Immature natural killer cell (primary cell): Measurements from ENCODE around the gene ARHGEF28. TPM values are rescaled to one million over a fixed set of nuclear protein-coding genes. Genes with fewer than 3 reads are reported as not detected.

Source experiments
- DNase-seq, 3 donors: peaks; one replicate each; pipeline ENCODE4 v3.0.0; 2022; ENCODE audit warnings: mixed read lengths in 1 of 3
- H3K27ac Mint-ChIP-seq, 6 donors: one replicate each; pipeline ENCODE4 v1.8.0; 2020; ENCODE audit warnings: mixed read lengths in 6 of 6, mild to moderate bottlenecking in 5 of 6, inconsistent platforms in 4 of 6, moderate library complexity in 3 of 6
- H3K27me3 Mint-ChIP-seq, 3 donors: one replicate each; pipeline ENCODE4 v1.8.0; 2020 to 2021; ENCODE audit warnings: low read depth in 3 of 3, mild to moderate bottlenecking in 3 of 3, mixed read lengths in 3 of 3, moderate library complexity in 3 of 3, inconsistent platforms in 1 of 3
- H3K36me3 Mint-ChIP-seq, 3 donors: one replicate each; pipeline ENCODE4 v1.8.0; 2020; ENCODE audit warnings: mixed read lengths in 3 of 3, inconsistent platforms in 2 of 3, mild to moderate bottlenecking in 2 of 3
- H3K4me1 Mint-ChIP-seq, 2 donors: one replicate each; pipeline ENCODE4 v1.8.0; 2020; ENCODE audit warnings: inconsistent platforms in 2 of 2, mild to moderate bottlenecking in 2 of 2, mixed read lengths in 2 of 2, moderate library complexity in 1 of 2
- H3K4me3 Mint-ChIP-seq, 5 donors: one replicate each; pipeline ENCODE4 v1.8.0; 2020; ENCODE audit warnings: mild to moderate bottlenecking in 5 of 5, mixed read lengths in 5 of 5, inconsistent platforms in 3 of 5, moderate library complexity in 3 of 5
- H3K9me3 Mint-ChIP-seq, 6 donors: one replicate each; pipeline ENCODE4 v1.8.0; 2020; ENCODE audit warnings: mild to moderate bottlenecking in 6 of 6, mixed read lengths in 6 of 6, inconsistent platforms in 4 of 6, moderate library complexity in 3 of 6
- polyA plus RNA-seq, 3 donors: library from polyadenylated mRNA; unstranded; fragments of 300-500 nt; fragmentation: Illumina TruSeq; gene quantifications; one replicate each; pipeline ENCODE4 v1.2.3, GENCODE V29; 2021

The ARHGEF28 gene
- polyA plus RNA-seq, 3 donors from 2014 or later: 0.66 to 0.85 TPM; not detected in 1

GRCh38 chr5:73825199-73825598 lies 199.2 kb downstream of the ARHGEF28 start:
- H3K4me1 Mint-ChIP-seq: no peaks in the 10 kb centered on the region
- DNase-seq: no peak
- peaks cover 0 to 3% (median 0%) of the 10 kb centered on the region in 3 donors for H3K27me3 Mint-ChIP-seq

DNA sequence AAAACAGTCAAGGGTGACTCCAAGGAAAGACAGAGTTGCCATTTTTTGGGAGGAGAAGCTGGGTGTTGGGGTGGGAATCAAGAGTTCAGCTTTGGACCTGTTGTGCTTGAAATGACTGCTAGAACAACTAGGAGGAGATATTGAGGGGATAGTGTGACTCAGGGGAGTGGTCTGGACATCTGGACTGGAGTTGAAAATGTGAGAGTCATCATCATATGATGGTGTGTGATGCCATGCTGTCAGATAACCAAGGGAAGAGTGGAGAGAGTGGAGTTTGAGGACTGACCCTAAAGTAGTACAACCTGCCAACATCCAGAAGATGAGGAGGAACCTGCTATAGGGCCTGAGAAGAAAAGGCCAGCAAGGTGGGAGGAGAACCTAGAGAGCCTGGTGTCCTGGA lies 199.7 kb downstream of the ARHGEF28 start:
- no peak for DNase-seq
- Mint-ChIP-seq H3K4me1 (no peaks in the 10 kb centered on the region), H3K27ac (no peak overlapping the region), H3K9me3 (no peaks in the 10 kb centered on the region), H3K4me3 (no peak overlapping the region), H3K36me3 (no peaks in the 10 kb centered on the region), H3K27me3 (peaks cover 0 to 3% (median 0%) of the 10 kb centered on the region in 3 donors)

More at GRCh38 chr5:73825199-73825598, 199.2 kb downstream of the ARHGEF28 start:
- no peaks in the 10 kb centered on the region for H3K9me3 Mint-ChIP-seq
- no peak overlapping the region for H3K27ac Mint-ChIP-seq
- no peak overlapping the region for H3K4me3 Mint-ChIP-seq
- no peaks in the 10 kb centered on the region for H3K36me3 Mint-ChIP-seq

DNA sequence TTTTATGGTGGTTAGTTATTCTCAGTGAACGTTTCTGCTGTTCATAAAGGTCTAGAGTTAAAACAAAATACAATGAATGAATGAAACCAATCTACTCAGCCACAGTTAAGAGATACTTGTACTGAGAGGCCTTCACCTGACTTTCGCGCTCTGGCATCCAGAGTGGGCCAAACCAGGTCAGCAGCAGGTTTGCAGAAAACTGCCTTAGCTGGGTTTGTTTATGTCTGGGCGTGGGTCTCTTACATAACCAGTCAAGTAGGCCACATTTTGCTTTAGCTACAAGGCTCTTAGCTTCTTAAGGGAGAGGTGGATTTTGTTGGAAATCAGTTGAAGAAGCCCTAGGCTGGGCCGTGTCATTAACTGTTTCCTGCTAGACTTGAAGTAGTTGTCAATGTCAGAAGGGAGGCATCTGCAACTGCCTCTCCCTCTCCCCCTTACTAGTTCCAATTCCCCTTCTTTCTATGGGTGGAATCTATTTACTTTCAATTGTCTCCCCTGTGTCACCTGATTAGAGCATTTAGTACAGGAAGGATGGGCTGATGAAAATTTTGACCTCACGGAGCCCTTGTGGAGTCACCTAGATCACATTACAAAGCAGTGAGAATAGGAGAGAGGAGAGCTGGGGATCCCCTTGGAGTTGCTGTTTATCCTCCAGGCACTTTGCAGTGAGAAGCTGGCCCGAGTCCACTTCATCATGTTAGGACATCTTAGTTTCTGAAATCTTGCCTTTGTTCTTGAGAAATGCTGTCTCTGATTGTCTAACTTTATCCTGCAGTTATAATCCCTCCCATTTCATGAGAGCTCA lies 200.5 kb downstream of the ARHGEF28 start:
- no peak for DNase-seq
- Mint-ChIP-seq H3K27me3 (peaks cover 0 to 1% (median 0%) of the 10 kb centered on the region in 3 donors), H3K9me3 (no peaks in the 10 kb centered on the region), H3K27ac (no peak overlapping the region), H3K36me3 (peaks cover 0 to 4% (median 0%) of the 10 kb centered on the region in 3 donors), H3K4me3 (no peak overlapping the region), H3K4me1 (no peaks in the 10 kb centered on the region)

GRCh38 chr5:73827106-73827450 lies 201.1 kb downstream of the ARHGEF28 start:
- H3K4me3 Mint-ChIP-seq: no peak overlapping the region

GRCh38 chr5:73828465-73828864 lies 202.5 kb downstream of the ARHGEF28 start:
- no peaks in the 10 kb centered on the region for H3K9me3 Mint-ChIP-seq
- no peaks in the 10 kb centered on the region for H3K4me1 Mint-ChIP-seq
- no peak overlapping the region for H3K27ac Mint-ChIP-seq
- no peak overlapping the region for H3K4me3 Mint-ChIP-seq
- DNase-seq: no peak
- peaks cover 0 to 4% (median 3%) of the 10 kb centered on the region in 3 donors for H3K36me3 Mint-ChIP-seq
- no peaks in the 10 kb centered on the region for H3K27me3 Mint-ChIP-seq

More at GRCh38 chr5:73827106-73827450, 201.1 kb downstream of the ARHGEF28 start:
- Mint-ChIP-seq H3K9me3 (no peaks in the 10 kb centered on the region), H3K27ac (no peak overlapping the region), H3K36me3 (peaks cover 0 to 4% (median 0%) of the 10 kb centered on the region in 3 donors), H3K4me1 (no peaks in the 10 kb centered on the region), H3K27me3 (no peaks in the 10 kb centered on the region)
- DNase-seq: no peak

DNA sequence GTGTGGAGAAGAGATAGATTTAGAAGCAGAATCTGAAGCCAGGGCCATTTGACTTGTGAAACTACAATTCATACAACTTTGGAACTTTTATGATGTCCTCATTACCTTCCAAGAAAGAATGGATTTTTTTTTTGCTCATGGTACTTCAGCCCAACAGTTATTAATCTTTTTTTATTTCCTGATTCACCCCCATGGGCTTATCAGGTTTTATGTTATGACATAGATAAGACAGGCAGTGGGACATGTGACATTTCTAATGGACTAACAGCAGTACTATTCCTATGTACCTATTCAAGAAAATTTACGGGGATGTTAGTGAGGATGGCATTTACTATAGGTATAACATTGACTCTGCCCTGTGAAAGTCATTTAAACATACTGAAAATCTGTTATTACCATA lies 204.7 kb downstream of the ARHGEF28 start:
- no peak for DNase-seq
- no peaks in the 10 kb centered on the region for H3K4me1 Mint-ChIP-seq
- H3K36me3 Mint-ChIP-seq: peaks cover 0 to 4% (median 3%) of the 10 kb centered on the region in 3 donors
- H3K9me3 Mint-ChIP-seq: no peaks in the 10 kb centered on the region
- peaks cover 0 to 2% (median 1%) of the 10 kb centered on the region in 3 donors for H3K27me3 Mint-ChIP-seq
- no peak overlapping the region for H3K4me3 Mint-ChIP-seq
- H3K27ac Mint-ChIP-seq: no peak overlapping the region

DNA sequence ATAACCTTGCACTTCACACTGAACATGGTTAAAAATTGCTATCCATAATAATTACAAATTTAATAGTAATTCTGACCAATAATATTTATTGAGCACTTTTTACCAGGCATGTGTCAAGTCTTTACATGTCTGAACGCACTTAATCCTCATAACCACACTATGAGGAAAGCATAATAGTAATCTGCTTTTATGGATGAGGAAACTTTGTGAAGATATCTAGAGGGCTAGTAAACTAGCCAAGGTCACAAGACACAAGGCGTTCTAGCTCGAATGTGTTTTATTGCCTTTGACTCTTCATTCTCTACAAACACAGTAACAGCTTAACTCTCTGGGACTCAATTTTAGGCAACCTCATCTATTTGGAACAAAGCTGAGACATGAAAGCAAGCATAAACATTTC lies 205.1 kb downstream of the ARHGEF28 start:
- no peak overlapping the region for H3K27ac Mint-ChIP-seq
- H3K4me1 Mint-ChIP-seq: no peaks in the 10 kb centered on the region
- DNase-seq: no peak
- no peaks in the 10 kb centered on the region for H3K9me3 Mint-ChIP-seq
- no peak overlapping the region for H3K4me3 Mint-ChIP-seq
- peaks cover 0 to 2% (median 1%) of the 10 kb centered on the region in 3 donors for H3K27me3 Mint-ChIP-seq
- peaks cover 0 to 4% (median 3%) of the 10 kb centered on the region in 3 donors for H3K36me3 Mint-ChIP-seq

DNA sequence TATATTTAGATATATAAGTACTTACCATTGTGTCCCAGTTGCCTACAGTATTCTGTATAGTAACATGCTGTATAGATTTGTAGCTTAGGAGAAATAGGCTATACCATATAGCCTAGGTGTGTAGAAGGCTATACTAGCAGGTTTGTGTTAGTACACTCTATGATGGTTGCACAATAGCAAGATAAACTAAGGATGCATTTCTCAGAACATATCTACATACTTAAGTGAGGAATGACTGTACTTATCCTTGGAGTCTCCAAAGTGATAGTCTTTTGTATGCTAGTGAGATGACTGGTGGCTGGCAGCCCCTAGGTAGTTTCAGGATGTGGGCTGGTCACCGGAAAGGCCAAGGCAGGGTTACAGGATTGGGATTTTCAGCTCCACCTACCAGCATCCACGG lies 208.7 kb downstream of the ARHGEF28 start:
- Mint-ChIP-seq H3K36me3 (peaks cover 0 to 4% (median 3%) of the 10 kb centered on the region in 3 donors), H3K4me3 (no peak overlapping the region), H3K27ac (no peak overlapping the region), H3K27me3 (peaks cover 0 to 6% (median 1%) of the 10 kb centered on the region in 3 donors), H3K4me1 (no peaks in the 10 kb centered on the region), H3K9me3 (peaks cover 0 to 2% (median 0%) of the 10 kb centered on the region in 6 donors)
- no peak for DNase-seq

GRCh38 chr5:73835726-73836125 lies 209.7 kb downstream of the ARHGEF28 start:
- H3K27me3 Mint-ChIP-seq: peaks cover 0 to 6% (median 1%) of the 10 kb centered on the region in 3 donors
- no peak for DNase-seq
- no peaks in the 10 kb centered on the region for H3K4me1 Mint-ChIP-seq
- peaks cover 0 to 2% (median 0%) of the 10 kb centered on the region in 6 donors for H3K9me3 Mint-ChIP-seq
- no peak overlapping the region for H3K27ac Mint-ChIP-seq
- H3K36me3 Mint-ChIP-seq: peaks cover under 1 to 4% (median 3%) of the 10 kb centered on the region in 3 donors
- H3K4me3 Mint-ChIP-seq: no peak overlapping the region

GRCh38 chr5:73836607-73837006 lies 210.6 kb downstream of the ARHGEF28 start:
- DNase-seq: no peak
- H3K36me3 Mint-ChIP-seq: peaks cover 0 to 3% (median 3%) of the 10 kb centered on the region in 3 donors
- H3K4me3 Mint-ChIP-seq: no peak overlapping the region
- no peak overlapping the region for H3K27ac Mint-ChIP-seq
- H3K4me1 Mint-ChIP-seq: no peaks in the 10 kb centered on the region
- H3K27me3 Mint-ChIP-seq: peaks cover 0 to 6% (median 1%) of the 10 kb centered on the region in 3 donors
- peaks cover 0 to 2% (median 0%) of the 10 kb centered on the region in 6 donors for H3K9me3 Mint-ChIP-seq

- Mint-ChIP-seq H3K4me3 (no peak overlapping the region), H3K27me3 (peaks cover 0 to 6% (median 1%) of the 10 kb centered on the region in 3 donors), H3K36me3 (peaks cover 0 to 3% (median 0%) of the 10 kb centered on the region in 3 donors), H3K27ac (no peak overlapping the region), H3K4me1 (no peaks in the 10 kb centered on the region), H3K9me3 (peaks cover 0 to 2% (median 0%) of the 10 kb centered on the region in 6 donors)
- no peak for DNase-seq
Measured at GRCh38 chr5:73838901-73839300, 212.9 kb downstream of the ARHGEF28 start.

DNA sequence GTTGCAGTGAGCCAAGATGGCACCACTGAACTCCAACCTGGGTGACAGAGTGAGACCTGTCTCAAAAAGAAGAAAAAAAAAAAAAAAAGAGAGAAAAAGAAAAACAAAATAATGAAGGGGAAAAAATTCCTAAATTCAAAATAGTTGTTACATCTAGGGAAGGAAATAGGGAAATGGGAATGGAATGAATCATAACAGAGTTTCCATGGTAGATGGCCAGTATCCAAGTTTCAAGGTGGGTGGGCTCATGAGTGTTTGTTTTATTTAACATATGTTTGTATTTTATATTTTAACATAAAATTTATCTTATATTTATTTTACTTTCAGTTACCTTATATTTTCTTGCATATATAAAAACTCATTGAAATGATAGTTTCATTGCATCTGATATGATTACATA lies 215.6 kb downstream of the ARHGEF28 start:
- Mint-ChIP-seq H3K9me3 (peaks cover 0 to 2% (median 0%) of the 10 kb centered on the region in 6 donors), H3K27me3 (peaks cover 0 to 3% (median 2%) of the 10 kb centered on the region in 3 donors), H3K4me3 (no peak overlapping the region), H3K4me1 (no peaks in the 10 kb centered on the region), H3K27ac (no peak overlapping the region), H3K36me3 (peaks cover 0 to 6% (median 3%) of the 10 kb centered on the region in 3 donors)
- no peak for DNase-seq

DNA sequence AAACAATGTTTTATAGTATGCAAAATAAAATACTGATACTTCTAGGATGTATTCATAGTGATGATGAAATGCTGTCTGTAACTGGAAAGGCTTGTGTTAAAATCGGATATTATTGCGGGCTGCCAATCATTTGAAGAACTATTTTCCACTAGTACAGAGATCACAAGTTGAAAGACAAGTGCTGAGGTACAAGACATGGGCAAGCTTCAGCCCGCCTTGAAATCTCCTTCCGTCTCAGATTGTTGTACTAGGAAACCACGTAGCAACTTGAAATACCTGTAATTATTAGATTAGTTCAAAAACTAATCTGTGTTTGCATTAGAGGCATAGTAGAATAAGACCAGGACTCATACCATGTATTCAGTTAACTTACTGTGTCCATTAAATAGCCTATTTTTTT lies 218.2 kb downstream of the ARHGEF28 start:
- Mint-ChIP-seq H3K4me3 (no peak overlapping the region), H3K36me3 (peaks cover 0 to 6% (median 3%) of the 10 kb centered on the region in 3 donors), H3K27ac (no peak overlapping the region), H3K9me3 (no peaks in the 10 kb centered on the region), H3K4me1 (no peaks in the 10 kb centered on the region), H3K27me3 (peaks cover 0 to 2% (median 0%) of the 10 kb centered on the region in 3 donors)
- no peak for DNase-seq

DNA sequence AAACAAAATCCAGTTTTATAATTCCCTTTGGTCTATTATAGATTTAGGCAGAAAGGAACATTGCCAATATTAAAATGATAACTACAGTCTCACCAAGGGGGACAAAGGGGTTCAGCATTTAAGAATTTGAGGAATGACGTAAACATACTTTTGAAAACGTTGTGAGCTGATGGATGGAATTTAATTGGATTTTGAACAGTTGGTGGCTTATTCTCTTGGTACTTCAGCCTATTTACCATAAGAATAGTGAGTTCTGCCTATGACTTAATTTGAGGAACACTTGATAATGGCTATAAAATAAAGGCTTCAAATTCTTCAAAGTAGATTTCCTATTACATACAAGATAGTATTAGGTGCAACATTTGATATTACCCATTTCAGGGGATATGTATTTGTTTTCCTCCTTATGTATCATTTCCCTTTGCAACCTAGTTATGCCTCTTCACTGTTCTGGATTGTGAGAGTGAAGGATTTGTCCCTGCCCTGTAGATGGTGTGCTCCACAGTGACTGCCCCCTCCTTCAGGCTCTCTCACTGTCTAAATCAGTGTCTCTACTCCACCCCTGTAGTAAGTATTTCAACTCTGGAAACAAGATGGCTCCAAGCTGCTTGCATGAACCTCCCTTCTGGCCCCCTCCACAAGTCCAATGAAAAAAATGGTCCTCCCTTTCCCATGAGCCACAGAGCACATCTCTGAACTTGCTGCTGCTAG lies 225.6 kb downstream of the ARHGEF28 start:
- DNase-seq: no peak
- H3K9me3 Mint-ChIP-seq: no peaks in the 10 kb centered on the region
- no peak overlapping the region for H3K4me3 Mint-ChIP-seq
- H3K27me3 Mint-ChIP-seq: peaks cover 0 to 2% (median 1%) of the 10 kb centered on the region in 3 donors
- H3K4me1 Mint-ChIP-seq: no peaks in the 10 kb centered on the region
- H3K27ac Mint-ChIP-seq: no peak overlapping the region
- H3K36me3 Mint-ChIP-seq: peaks cover 0 to 4% (median 4%) of the 10 kb centered on the region in 3 donors
